Neural cell (in vitro differentiated cells): ENCODE results near the gene DISP3. TPM values are rescaled to one million over a fixed set of nuclear protein-coding genes. Genes with fewer than 3 reads are reported as not detected.

ENCODE experiments used
- H2AFZ ChIP-seq: fragments of 200-600, 300-800 bp; sonication (generic), shearing (Covaris generic); 2 replicates; pipeline ENCODE4 v1.6.0; 2014; ENCODE audit warnings: low read depth, mild to moderate bottlenecking, antibody characterized with exemption, low read length, moderate library complexity
- H3F3A ChIP-seq: fragments of 200-600 bp; shearing (Covaris generic); 2 replicates; pipeline ENCODE4 v1.6.1; 2016; ENCODE audit warnings: mild to moderate bottlenecking, moderate library complexity, mixed read lengths, antibody characterized with exemption, low read length; ENCODE audit not compliant: insufficient read depth, poor library complexity, severe bottlenecking
- H3K27ac ChIP-seq: fragments of 200-600, 300-800 bp; sonication (generic), shearing (Covaris generic); 2 replicates; pipeline ENCODE4 v1.5.1; 2014; ENCODE audit warnings: mild to moderate bottlenecking, low read length, moderate library complexity
- H3K27me3 ChIP-seq: fragments of 300-800, 200-600 bp; sonication (generic), shearing (Covaris generic); 2 replicates; pipeline ENCODE4 v1.6.0; 2014; ENCODE audit warnings: mild to moderate bottlenecking, low read depth, low read length, moderate library complexity; ENCODE audit not compliant: insufficient read depth
- H3K36me3 ChIP-seq: fragments of 300-800, 200-600 bp; sonication (generic), shearing (Covaris generic); 2 replicates; pipeline ENCODE4 v1.5.1; 2014; ENCODE audit warnings: mild to moderate bottlenecking, antibody characterized with exemption, low read length, moderate library complexity; ENCODE audit not compliant: insufficient read depth
- H3K4me2 ChIP-seq: fragments of 300-800, 200-600 bp; sonication (generic), shearing (Covaris generic); 2 replicates; pipeline ENCODE4 v1.6.0; 2014; ENCODE audit warnings: mild to moderate bottlenecking, low read length
- H3K4me3 ChIP-seq: fragments of 300-800, 200-600 bp; sonication (generic), shearing (Covaris generic); 2 replicates; pipeline ENCODE4 v1.5.1; 2014; ENCODE audit warnings: mild to moderate bottlenecking, low read length, moderate library complexity
- H3K79me2 ChIP-seq: fragments of 200-600 bp; shearing (Covaris generic); replicated peaks from 2 replicates; pipeline ENCODE4 v1.6.0; 2014; ENCODE audit warnings: mild to moderate bottlenecking, low read length, moderate library complexity; ENCODE audit not compliant: insufficient read depth
- H3K9ac ChIP-seq: fragments of 300-800, 200-600 bp; sonication (generic), shearing (Covaris generic); 2 replicates; pipeline ENCODE4 v1.6.1; 2016; ENCODE audit warnings: mild to moderate bottlenecking, low read length, mixed read lengths
- H3K9me2 ChIP-seq: fragments of 200-600 bp; shearing (Covaris generic); 2 replicates; pipeline ENCODE4 v1.6.1; 2016; ENCODE audit warnings: mild to moderate bottlenecking, low read length, mixed read lengths; ENCODE audit not compliant: insufficient read depth
- H3K9me3 ChIP-seq: fragments of 200-600, 300-800 bp; sonication (generic), shearing (Covaris generic); 2 replicates; pipeline ENCODE4 v1.6.1; 2016; ENCODE audit warnings: mild to moderate bottlenecking, mixed run types, low read length, moderate library complexity, mixed read lengths
- H4K20me1 ChIP-seq: fragments of 200-600 bp; shearing (Covaris generic); 2 replicates; pipeline ENCODE4 v1.6.1; 2016; ENCODE audit warnings: mild to moderate bottlenecking, mixed run types; ENCODE audit not compliant: insufficient read depth
- EP300 ChIP-seq: fragments of 450-650 bp; conservative IDR thresholded peaks from 2 replicates; pipeline ENCODE4 v1.6.1; 2014; ENCODE audit warnings: antibody characterized with exemption, mild to moderate bottlenecking, moderate library complexity; ENCODE audit not compliant: poor library complexity, severe bottlenecking
- EZH2 ChIP-seq: fragments of 200-600, 300-800 bp; shearing (Covaris generic), sonication (generic); IDR thresholded peaks from 2 replicates; pipeline ENCODE4 v1.6.1; 2014; ENCODE audit warnings: antibody characterized with exemption, low read length, borderline replicate concordance, mild to moderate bottlenecking; ENCODE audit not compliant: insufficient read depth, poor library complexity, severe bottlenecking
- MXI1 ChIP-seq: fragments of 450-650 bp; conservative IDR thresholded peaks from 2 replicates; pipeline ENCODE4 v1.6.1; 2014; ENCODE audit warnings: antibody characterized with exemption, mild to moderate bottlenecking; ENCODE audit not compliant: poor library complexity, severe bottlenecking
- POLR2AphosphoS5 ChIP-seq: IDR thresholded peaks from 2 replicates; pipeline ENCODE4 v1.6.1; 2012
- RAD21 ChIP-seq: fragments of 450-650 bp; conservative IDR thresholded peaks from 2 replicates; pipeline ENCODE4 v1.6.1; 2014; ENCODE audit warnings: antibody characterized with exemption, mild to moderate bottlenecking, moderate library complexity
- SMC3 ChIP-seq: fragments of 450-650 bp; conservative IDR thresholded peaks from 2 replicates; pipeline ENCODE4 v1.6.1; 2014; ENCODE audit warnings: antibody characterized with exemption, mild to moderate bottlenecking, moderate library complexity; ENCODE audit not compliant: poor library complexity
- TAF1 ChIP-seq: IDR thresholded peaks from 2 replicates; pipeline ENCODE4 v1.6.1; 2012; ENCODE audit warnings: low read depth
- polyA plus RNA-seq: library from polyadenylated mRNA; depleted of rRNA; stranded (reverse); fragments of >200 nt; gene quantifications from 2 replicates; pipeline ENCODE4 v1.2.3, GENCODE V29; 2014
- TF ChIP-seq, protein P1 (sequence below): IDR thresholded peaks from 2 replicates; pipeline ENCODE4 v1.6.1; 2012; ENCODE audit warnings: borderline replicate concordance
- TF ChIP-seq, protein P2 (sequence below): fragments of 450-650 bp; IDR thresholded peaks from 2 replicates; pipeline ENCODE4 v1.5.1; 2014; ENCODE audit warnings: antibody characterized with exemption, mild to moderate bottlenecking, moderate library complexity; ENCODE audit not compliant: poor library complexity, severe bottlenecking

DISP3 gene
- polyA plus RNA-seq, 1 donor from 2014 or later: 14.9 TPM

DNA sequence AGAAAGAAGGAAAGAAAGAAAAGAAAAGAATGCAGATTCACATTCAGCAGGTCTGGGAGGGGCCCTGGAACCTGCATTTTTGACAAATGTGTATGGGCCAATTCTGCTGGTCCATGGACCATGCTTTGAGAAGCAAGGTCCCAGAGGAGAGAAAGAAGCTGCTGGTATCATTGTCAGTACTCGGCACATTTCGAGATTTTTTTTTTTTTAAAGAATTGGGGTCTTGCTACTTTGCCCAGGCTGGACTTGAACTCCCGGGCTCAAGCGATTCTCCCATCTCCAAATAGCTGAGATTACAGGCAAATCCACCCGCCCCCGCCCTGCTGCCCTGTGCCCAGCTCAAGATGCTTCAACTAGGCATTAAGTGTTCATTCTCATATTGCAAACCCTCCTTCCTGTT lies 13.6 kb upstream of the DISP3 start:
- TF ChIP-seq TAF1 (no peak), POLR2AphosphoS5 (no peak), SMC3 (no peak), RAD21 (no peak), EP300 (no peak), MXI1 (no peak)
- H4K20me1 ChIP-seq: no peaks in the 10 kb centered on the region
- no peaks in the 10 kb centered on the region for H3K9me2 ChIP-seq
- no peak overlapping the region for H3K9ac ChIP-seq
- no peak overlapping the region for H3K27ac ChIP-seq
- no peak overlapping the region for H2AFZ ChIP-seq
- no peaks in the 10 kb centered on the region for H3K9me3 ChIP-seq
- H3F3A ChIP-seq: no peaks in the 10 kb centered on the region
- H3K27me3 ChIP-seq: no peaks in the 10 kb centered on the region
- H3K36me3 ChIP-seq: no peaks in the 10 kb centered on the region
- H3K79me2 ChIP-seq: no peaks in the 10 kb centered on the region
- no peak overlapping the region for H3K4me2 ChIP-seq
- H3K4me3 ChIP-seq: no peak overlapping the region

DNA sequence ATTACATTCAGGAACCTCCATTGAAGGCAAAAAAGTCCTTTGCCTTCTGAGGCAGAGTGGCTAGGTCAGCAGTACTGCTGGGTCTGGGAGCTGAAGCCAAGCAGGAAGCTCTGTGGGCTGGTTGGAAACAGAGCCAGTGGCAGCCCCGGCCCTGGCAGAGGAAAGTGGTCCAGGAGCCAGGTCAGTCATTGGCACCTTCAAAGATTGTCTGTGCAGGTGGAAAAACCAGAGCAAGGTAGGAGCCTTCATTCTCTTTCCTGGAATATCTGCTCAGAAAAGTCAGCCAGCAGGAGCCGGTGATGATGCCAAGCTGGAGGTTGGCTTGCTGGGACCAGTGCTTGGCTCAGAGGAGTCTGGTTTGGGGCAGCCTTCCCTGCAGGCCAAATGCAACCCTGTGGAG lies 12.5 kb upstream of the DISP3 start:
- Histone ChIP-seq H3K27ac (no peak overlapping the region), H3K4me3 (no peak overlapping the region), H4K20me1 (no peaks in the 10 kb centered on the region), H3F3A (no peaks in the 10 kb centered on the region), H3K27me3 (no peaks in the 10 kb centered on the region), H3K79me2 (no peaks in the 10 kb centered on the region), H3K4me2 (no peak overlapping the region), H3K36me3 (no peaks in the 10 kb centered on the region), H3K9me2 (no peaks in the 10 kb centered on the region), H3K9me3 (no peaks in the 10 kb centered on the region), H2AFZ (no peak overlapping the region), H3K9ac (no peak overlapping the region)
- TF ChIP-seq POLR2AphosphoS5 (no peak), EP300 (no peak), RAD21 (no peak), SMC3 (no peak), TAF1 (no peak), EZH2 (no peak), MXI1 (no peak)
- TF ChIP-seq, protein P1, sequence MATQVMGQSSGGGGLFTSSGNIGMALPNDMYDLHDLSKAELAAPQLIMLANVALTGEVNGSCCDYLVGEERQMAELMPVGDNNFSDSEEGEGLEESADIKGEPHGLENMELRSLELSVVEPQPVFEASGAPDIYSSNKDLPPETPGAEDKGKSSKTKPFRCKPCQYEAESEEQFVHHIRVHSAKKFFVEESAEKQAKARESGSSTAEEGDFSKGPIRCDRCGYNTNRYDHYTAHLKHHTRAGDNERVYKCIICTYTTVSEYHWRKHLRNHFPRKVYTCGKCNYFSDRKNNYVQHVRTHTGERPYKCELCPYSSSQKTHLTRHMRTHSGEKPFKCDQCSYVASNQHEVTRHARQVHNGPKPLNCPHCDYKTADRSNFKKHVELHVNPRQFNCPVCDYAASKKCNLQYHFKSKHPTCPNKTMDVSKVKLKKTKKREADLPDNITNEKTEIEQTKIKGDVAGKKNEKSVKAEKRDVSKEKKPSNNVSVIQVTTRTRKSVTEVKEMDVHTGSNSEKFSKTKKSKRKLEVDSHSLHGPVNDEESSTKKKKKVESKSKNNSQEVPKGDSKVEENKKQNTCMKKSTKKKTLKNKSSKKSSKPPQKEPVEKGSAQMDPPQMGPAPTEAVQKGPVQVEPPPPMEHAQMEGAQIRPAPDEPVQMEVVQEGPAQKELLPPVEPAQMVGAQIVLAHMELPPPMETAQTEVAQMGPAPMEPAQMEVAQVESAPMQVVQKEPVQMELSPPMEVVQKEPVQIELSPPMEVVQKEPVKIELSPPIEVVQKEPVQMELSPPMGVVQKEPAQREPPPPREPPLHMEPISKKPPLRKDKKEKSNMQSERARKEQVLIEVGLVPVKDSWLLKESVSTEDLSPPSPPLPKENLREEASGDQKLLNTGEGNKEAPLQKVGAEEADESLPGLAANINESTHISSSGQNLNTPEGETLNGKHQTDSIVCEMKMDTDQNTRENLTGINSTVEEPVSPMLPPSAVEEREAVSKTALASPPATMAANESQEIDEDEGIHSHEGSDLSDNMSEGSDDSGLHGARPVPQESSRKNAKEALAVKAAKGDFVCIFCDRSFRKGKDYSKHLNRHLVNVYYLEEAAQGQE: no peak
- TF ChIP-seq, protein P2, sequence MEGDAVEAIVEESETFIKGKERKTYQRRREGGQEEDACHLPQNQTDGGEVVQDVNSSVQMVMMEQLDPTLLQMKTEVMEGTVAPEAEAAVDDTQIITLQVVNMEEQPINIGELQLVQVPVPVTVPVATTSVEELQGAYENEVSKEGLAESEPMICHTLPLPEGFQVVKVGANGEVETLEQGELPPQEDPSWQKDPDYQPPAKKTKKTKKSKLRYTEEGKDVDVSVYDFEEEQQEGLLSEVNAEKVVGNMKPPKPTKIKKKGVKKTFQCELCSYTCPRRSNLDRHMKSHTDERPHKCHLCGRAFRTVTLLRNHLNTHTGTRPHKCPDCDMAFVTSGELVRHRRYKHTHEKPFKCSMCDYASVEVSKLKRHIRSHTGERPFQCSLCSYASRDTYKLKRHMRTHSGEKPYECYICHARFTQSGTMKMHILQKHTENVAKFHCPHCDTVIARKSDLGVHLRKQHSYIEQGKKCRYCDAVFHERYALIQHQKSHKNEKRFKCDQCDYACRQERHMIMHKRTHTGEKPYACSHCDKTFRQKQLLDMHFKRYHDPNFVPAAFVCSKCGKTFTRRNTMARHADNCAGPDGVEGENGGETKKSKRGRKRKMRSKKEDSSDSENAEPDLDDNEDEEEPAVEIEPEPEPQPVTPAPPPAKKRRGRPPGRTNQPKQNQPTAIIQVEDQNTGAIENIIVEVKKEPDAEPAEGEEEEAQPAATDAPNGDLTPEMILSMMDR: no peak

DNA sequence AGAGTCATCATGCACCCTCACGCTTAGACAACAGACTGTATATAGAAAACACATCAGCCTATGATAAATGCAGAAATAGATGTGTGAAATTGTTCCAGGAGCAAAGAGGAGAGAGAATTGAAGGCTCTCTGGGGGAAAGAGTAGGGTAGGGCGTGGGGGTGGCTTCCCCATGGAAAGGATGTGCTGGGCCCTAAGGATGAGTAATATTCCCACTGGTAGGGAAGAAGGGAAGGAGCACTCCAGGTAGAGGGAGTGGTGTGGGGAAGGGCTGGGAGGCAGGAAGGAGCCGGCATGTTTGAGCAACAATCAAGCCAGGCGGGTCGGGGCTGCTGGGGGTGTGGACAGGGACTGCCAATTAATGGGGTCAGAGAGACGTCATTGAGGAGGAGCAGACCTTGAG lies 10.1 kb upstream of the DISP3 start:
- no peaks in the 10 kb centered on the region for H3K9me3 ChIP-seq
- no peaks in the 10 kb centered on the region for H3K36me3 ChIP-seq
- H3K4me2 ChIP-seq: no peak overlapping the region
- no peak overlapping the region for H3K4me3 ChIP-seq
- no peak overlapping the region for H2AFZ ChIP-seq
- no peak overlapping the region for H3K27ac ChIP-seq
- TF ChIP-seq POLR2AphosphoS5: no peak
- TF ChIP-seq, protein P1: no peak
- no peak for TF ChIP-seq RAD21
- TF ChIP-seq EP300: no peak
- no peak for TF ChIP-seq MXI1
- TF ChIP-seq, protein P2: no peak
- H3K27me3 ChIP-seq: no peaks in the 10 kb centered on the region
- no peaks in the 10 kb centered on the region for H3F3A ChIP-seq
- no peak overlapping the region for H3K9ac ChIP-seq
- H3K79me2 ChIP-seq: no peaks in the 10 kb centered on the region
- H4K20me1 ChIP-seq: no peaks in the 10 kb centered on the region
- no peaks in the 10 kb centered on the region for H3K9me2 ChIP-seq
